Measurements from ENCODE around the gene FBXO42.

DNA sequence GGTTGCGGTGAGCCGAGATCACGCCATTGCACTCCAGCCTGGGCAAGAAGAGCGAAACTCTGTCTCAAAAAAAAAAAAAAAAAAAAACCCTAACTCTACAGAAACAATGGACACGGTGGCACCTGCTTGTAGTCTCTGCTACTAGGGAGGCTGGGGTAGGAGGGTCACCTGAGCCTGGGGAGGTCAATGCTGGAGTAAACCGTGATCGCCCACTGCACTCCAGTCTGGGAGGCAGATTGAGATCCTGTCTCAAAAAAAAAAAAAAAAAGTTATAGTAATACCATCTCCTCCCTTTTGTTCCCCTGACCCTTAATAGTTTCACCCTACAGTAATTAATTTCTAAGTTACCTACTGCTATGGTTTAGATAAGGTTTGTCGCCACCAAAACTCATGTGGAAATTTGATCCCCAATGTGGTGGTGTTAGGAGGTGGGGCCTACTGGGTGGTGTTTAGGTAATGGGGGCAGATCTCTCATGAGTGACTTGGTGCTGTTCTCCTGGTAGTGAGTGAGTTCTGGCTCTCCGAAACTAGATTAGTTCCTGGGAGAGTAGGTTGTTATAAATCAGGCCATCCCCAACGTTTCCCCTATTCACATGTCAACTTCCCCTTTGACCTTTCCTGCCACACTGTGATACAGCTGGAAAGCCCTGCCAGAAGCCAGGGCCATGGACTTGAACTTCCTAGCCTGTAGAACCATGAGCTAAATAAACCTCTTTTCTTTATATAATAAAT lies 9.8 kb downstream of the FBXO42 start:
- TF ChIP-seq POLR2AphosphoS5 (IDR thresholded peaks at IDR 0.05; ENCODE audit: borderline replicate concordance, low read depth, low read length), result no peak
- no peak for TF ChIP-seq EZH2 (IDR thresholded peaks at IDR 0.05)
